Ovary (tissue), 3 donors: ENCODE results near the gene NFIA.

Experiments used
- EP300 ChIP-seq: sonication (generic); formaldehyde crosslinking; IDR thresholded peaks from one replicate; pipeline ENCODE4 v1.6.1; 2017; ENCODE audit warnings: antibody characterized with exemption
- POLR2A ChIP-seq: fragments of 450-650 bp; IDR thresholded peaks from one replicate; pipeline ENCODE4 v1.6.1; 2017; ENCODE audit warnings: antibody characterized with exemption, mild to moderate bottlenecking, moderate library complexity
- TF ChIP-seq, protein P1 (sequence below), 3 donors: fragments of 450-650 bp in 2 of 3; fragments of 200-600 bp in 1 of 3; IDR thresholded peaks; one replicate each; pipeline versions ENCODE4 v1.5.1 to v1.8.0; 2016 to 2022; ENCODE audit warnings: antibody characterized with exemption in 3 of 3, mild to moderate bottlenecking in 1 of 3
- donor health status: DM: no; HTN: no; CAD: no.

DNA sequence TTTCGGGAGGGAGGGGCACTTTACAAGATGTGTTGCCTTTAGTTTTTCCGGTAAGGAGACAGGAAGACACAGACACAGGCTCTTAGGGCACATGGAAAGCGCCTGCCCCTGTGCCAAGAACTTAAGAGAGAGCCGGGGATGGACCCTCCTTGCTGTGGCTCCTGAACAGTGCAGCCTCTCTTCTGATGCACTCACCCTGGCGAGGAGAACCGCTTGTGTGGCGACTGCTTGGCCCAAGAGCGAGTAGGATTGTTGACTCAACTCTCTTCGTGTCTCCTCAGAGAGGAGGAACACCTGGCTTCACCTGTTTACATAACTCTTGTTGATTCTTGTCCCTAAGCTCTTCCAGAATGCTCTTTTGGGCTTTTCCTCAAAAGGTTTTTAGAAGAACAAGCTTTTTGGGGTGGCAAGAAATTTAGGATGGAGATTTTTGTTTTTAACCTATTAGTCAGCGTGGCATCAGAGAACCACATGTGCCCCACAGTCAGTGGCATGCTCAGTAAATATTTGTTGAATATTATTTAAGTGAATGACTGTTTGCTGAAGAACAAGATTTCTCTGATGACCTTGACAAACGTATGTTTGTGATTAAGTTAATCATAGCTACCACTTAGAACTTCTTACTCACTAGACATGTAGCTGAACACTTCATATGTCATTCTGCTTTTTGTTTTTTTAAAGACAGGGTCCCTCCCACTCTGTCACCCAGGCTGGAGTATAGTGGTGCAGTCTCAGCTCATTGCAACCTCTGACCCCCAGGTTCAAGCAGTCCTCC, 60.6 kb downstream of the NFIA start:
- TF ChIP-seq EP300 (no peak), POLR2A (no peak)
- TF ChIP-seq, protein P1, sequence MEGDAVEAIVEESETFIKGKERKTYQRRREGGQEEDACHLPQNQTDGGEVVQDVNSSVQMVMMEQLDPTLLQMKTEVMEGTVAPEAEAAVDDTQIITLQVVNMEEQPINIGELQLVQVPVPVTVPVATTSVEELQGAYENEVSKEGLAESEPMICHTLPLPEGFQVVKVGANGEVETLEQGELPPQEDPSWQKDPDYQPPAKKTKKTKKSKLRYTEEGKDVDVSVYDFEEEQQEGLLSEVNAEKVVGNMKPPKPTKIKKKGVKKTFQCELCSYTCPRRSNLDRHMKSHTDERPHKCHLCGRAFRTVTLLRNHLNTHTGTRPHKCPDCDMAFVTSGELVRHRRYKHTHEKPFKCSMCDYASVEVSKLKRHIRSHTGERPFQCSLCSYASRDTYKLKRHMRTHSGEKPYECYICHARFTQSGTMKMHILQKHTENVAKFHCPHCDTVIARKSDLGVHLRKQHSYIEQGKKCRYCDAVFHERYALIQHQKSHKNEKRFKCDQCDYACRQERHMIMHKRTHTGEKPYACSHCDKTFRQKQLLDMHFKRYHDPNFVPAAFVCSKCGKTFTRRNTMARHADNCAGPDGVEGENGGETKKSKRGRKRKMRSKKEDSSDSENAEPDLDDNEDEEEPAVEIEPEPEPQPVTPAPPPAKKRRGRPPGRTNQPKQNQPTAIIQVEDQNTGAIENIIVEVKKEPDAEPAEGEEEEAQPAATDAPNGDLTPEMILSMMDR (IDR thresholded peaks at IDR 0.05), result no peak
